ENCODE measurements around the gene MICOS13. TPM values are rescaled to one million over a fixed set of nuclear protein-coding genes. Genes with fewer than 3 reads are reported as not detected.

Gene MICOS13
- total RNA-seq, 2 experiments from 2014 or later: 39.2 to 119 TPM

- POLR2A ChIA-PET: interaction anchor here (0.7 kb wide), 1 partner anchor 525 kb away, joined by 4 read pairs; no protein-coding TSS in a partner anchor
These were observed 12.5 kb downstream of the MICOS13 start for GRCh38 chr19:5667751-5668271.

GRCh38 chr19:5666921-5667610 lies 13.2 kb downstream of the MICOS13 start:
- H3K4me1 ChIP-seq (ENCODE audit: insufficient read depth, low read length, poor library complexity, severe bottlenecking): no peaks in the 10 kb centered on the region
- CTCF ChIA-PET (ENCODE audit: unreplicated experiment): no interaction called here
- intact Hi-C loops (cut with micrococcal nuclease; ENCODE audit: unreplicated experiment): no loop called here
- peaks cover 97% of the 10 kb centered on the region for H3K36me3 ChIP-seq (ENCODE audit: insufficient read depth, low read length)
- DNase-seq (ENCODE audit: low spot score): no peak
- H3K4me3 ChIP-seq (ENCODE audit: low read depth, low read length, poor library complexity, severe bottlenecking): no peak overlapping the region
- no peak for TF ChIP-seq CTCF (conservative IDR thresholded peaks at IDR 0.05; ENCODE audit: low read length)
- H2AFZ ChIP-seq (ENCODE audit: low read length): no peak overlapping the region
- no peaks in the 10 kb centered on the region for H3K9me2 ChIP-seq (ENCODE audit: insufficient read depth, low read length)
- no peak overlapping the region for H3K27ac ChIP-seq (ENCODE audit: low read depth, low read length, poor library complexity, severe bottlenecking)
- H3K79me2 ChIP-seq (ENCODE audit: insufficient read depth, low read depth, low read length): no peaks in the 10 kb centered on the region
- no peaks in the 10 kb centered on the region for H3K9me3 ChIP-seq (ENCODE audit: low read length)
- POLR2A ChIA-PET: interaction anchor here (0.6 kb wide), 1 partner anchor 232 kb away, joined by 3 read pairs; no protein-coding TSS in a partner anchor
- no peaks in the 10 kb centered on the region for H4K20me1 ChIP-seq (ENCODE audit: insufficient read depth, low read length)
- H3K4me2 ChIP-seq (ENCODE audit: low read length): no peak overlapping the region
- BruUV-seq (replicated peaks): no TSS peak

More at GRCh38 chr19:5667751-5668271, 12.5 kb downstream of the MICOS13 start:
- H3K9me3 ChIP-seq (ENCODE audit: low read length): no peaks in the 10 kb centered on the region
- no peak for DNase-seq (ENCODE audit: low spot score)
- no peak overlapping the region for H3K4me2 ChIP-seq (ENCODE audit: low read length)
- H3K79me2 ChIP-seq (ENCODE audit: insufficient read depth, low read depth, low read length): no peaks in the 10 kb centered on the region
- H3K36me3 ChIP-seq (ENCODE audit: insufficient read depth, low read length): peaks cover 95% of the 10 kb centered on the region
- TF ChIP-seq EZH2phosphoT487 (IDR thresholded peaks at IDR 0.05; ENCODE audit: borderline replicate concordance, low read depth, low read length) (no peak), CTCF (conservative IDR thresholded peaks at IDR 0.05; ENCODE audit: low read length) (no peak)
- H3K4me3 ChIP-seq (ENCODE audit: low read depth, low read length, poor library complexity, severe bottlenecking): no peak overlapping the region
- no peak overlapping the region for H2AFZ ChIP-seq (ENCODE audit: low read length)
- no peaks in the 10 kb centered on the region for H4K20me1 ChIP-seq (ENCODE audit: insufficient read depth, low read length)
- H3K27ac ChIP-seq (ENCODE audit: low read depth, low read length, poor library complexity, severe bottlenecking): no peak overlapping the region
- no peaks in the 10 kb centered on the region for H3K4me1 ChIP-seq (ENCODE audit: insufficient read depth, low read length, poor library complexity, severe bottlenecking)
- CTCF ChIA-PET (ENCODE audit: unreplicated experiment): no interaction called here
- intact Hi-C loops (cut with micrococcal nuclease; ENCODE audit: unreplicated experiment): no loop called here
- BruUV-seq (replicated peaks): no TSS peak
- H3K9me2 ChIP-seq (ENCODE audit: insufficient read depth, low read length): no peaks in the 10 kb centered on the region

- ChIA-PET CTCF (ENCODE audit: unreplicated experiment) (no interaction called here), POLR2A (no interaction called here)
- H3K27ac ChIP-seq (ENCODE audit: low read depth, low read length, poor library complexity, severe bottlenecking): no peak overlapping the region
- no peak for DNase-seq (ENCODE audit: low spot score)
- no TSS peak for BruUV-seq (replicated peaks)
- H3K4me2 ChIP-seq (ENCODE audit: low read length): no peak overlapping the region
- TF ChIP-seq CTCF (conservative IDR thresholded peaks at IDR 0.05; ENCODE audit: low read length): peak; percentile 35; the same call in 1 of the 2 replicates
- TF ChIP-seq EZH2phosphoT487 (IDR thresholded peaks at IDR 0.05; ENCODE audit: borderline replicate concordance, low read depth, low read length): no peak
- no peaks in the 10 kb centered on the region for H3K9me2 ChIP-seq (ENCODE audit: insufficient read depth, low read length)
- H3K9me3 ChIP-seq (ENCODE audit: low read length): no peaks in the 10 kb centered on the region
- H3K36me3 ChIP-seq (ENCODE audit: insufficient read depth, low read length): peaks cover 97% of the 10 kb centered on the region
- no peaks in the 10 kb centered on the region for H4K20me1 ChIP-seq (ENCODE audit: insufficient read depth, low read length)
- H3K79me2 ChIP-seq (ENCODE audit: insufficient read depth, low read depth, low read length): no peaks in the 10 kb centered on the region
- intact Hi-C loops (cut with micrococcal nuclease; ENCODE audit: unreplicated experiment): no loop called here
- no peak overlapping the region for H2AFZ ChIP-seq (ENCODE audit: low read length)
- H3K4me1 ChIP-seq (ENCODE audit: insufficient read depth, low read length, poor library complexity, severe bottlenecking): no peaks in the 10 kb centered on the region
- no peak overlapping the region for H3K4me3 ChIP-seq (ENCODE audit: low read depth, low read length, poor library complexity, severe bottlenecking)
These were observed 14.4 kb downstream of the MICOS13 start for GRCh38 chr19:5665781-5666513.
